Measurements from ENCODE around the gene BCAS3.

BCAS3 gene

GRCh38 chr17:61073799-61074513 lies 396.3 kb downstream of the BCAS3 start:
- in situ Hi-C loops (cut with HindIII; ENCODE audit: low sequenced_read_pairs), result no loop called here

GRCh38 chr17:61075988-61076387 lies 398.3 kb downstream of the BCAS3 start:
- H3K4me3 ChIP-seq (ENCODE audit: low read depth, low read length), result no peak overlapping the region
- no peak for TF ChIP-seq CTCF (IDR thresholded peaks at IDR 0.05; ENCODE audit: low read depth, low read length, missing control alignments)
- in situ Hi-C loops (cut with HindIII; ENCODE audit: low sequenced_read_pairs), result no loop called here
- DNase-seq (ENCODE audit: low read depth), result no peak

More at GRCh38 chr17:61073799-61074513, 396.3 kb downstream of the BCAS3 start:
- H3K4me3 ChIP-seq (ENCODE audit: low read depth, low read length), result no peak overlapping the region
- DNase-seq (ENCODE audit: low read depth), result no peak
- TF ChIP-seq CTCF (IDR thresholded peaks at IDR 0.05; ENCODE audit: low read depth, low read length, missing control alignments), result no peak

DNA sequence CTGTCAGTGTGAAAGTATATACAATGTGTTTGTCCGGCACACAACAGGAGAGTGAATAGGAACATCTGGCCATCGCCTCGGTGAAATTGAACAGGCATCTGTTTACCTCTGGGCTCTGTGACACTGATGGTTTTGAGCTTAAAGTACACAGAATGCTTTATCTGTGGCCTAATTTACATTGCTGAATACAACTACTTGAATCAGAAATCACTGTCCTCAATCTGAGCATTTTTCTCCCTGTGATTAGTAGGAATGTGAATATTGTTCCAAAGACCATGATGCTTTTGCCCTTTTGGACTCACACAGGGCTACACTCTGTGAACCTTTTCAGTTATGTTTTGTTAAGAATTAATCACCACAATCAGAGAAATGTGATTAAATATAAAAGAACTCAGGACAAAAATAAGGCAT lies 399.0 kb downstream of the BCAS3 start:
- peak; percentile 29 for DNase-seq (ENCODE audit: low read depth)
- H3K4me3 ChIP-seq (ENCODE audit: low read depth, low read length), result no peak overlapping the region
- TF ChIP-seq CTCF (IDR thresholded peaks at IDR 0.05; ENCODE audit: low read depth, low read length, missing control alignments), result no peak
- in situ Hi-C loops (cut with HindIII; ENCODE audit: low sequenced_read_pairs), result no loop called here

GRCh38 chr17:61081959-61082358 lies 404.3 kb downstream of the BCAS3 start:
- no peak overlapping the region for H3K4me3 ChIP-seq (ENCODE audit: low read depth, low read length)
- DNase-seq (ENCODE audit: low read depth), result no peak
- no peak for TF ChIP-seq CTCF (IDR thresholded peaks at IDR 0.05; ENCODE audit: low read depth, low read length, missing control alignments)
- in situ Hi-C loops (cut with HindIII; ENCODE audit: low sequenced_read_pairs), result no loop called here

- TF ChIP-seq CTCF (IDR thresholded peaks at IDR 0.05; ENCODE audit: low read depth, low read length, missing control alignments), result no peak
- H3K4me3 ChIP-seq (ENCODE audit: low read depth, low read length), result no peak overlapping the region
- in situ Hi-C loops (cut with HindIII; ENCODE audit: low sequenced_read_pairs), result no loop called here
- DNase-seq (ENCODE audit: low read depth), result no peak
These were observed 406.6 kb downstream of the BCAS3 start for GRCh38 chr17:61084260-61084659.

- no peak overlapping the region for H3K4me3 ChIP-seq (ENCODE audit: low read depth, low read length)
- in situ Hi-C loops (cut with HindIII; ENCODE audit: low sequenced_read_pairs), result no loop called here
- no peak for DNase-seq (ENCODE audit: low read depth)
- TF ChIP-seq CTCF (IDR thresholded peaks at IDR 0.05; ENCODE audit: low read depth, low read length, missing control alignments), result no peak
These were observed 409.4 kb downstream of the BCAS3 start for GRCh38 chr17:61087024-61087423.

Data from astrocyte of the cerebellum (primary cell).